Karpas-422 (cell line): Measurements from ENCODE around the gene SLC26A8. TPM values are rescaled to one million over a fixed set of nuclear protein-coding genes. Genes with fewer than 3 reads are reported as not detected.
"Not testable (repeated sequence)": the region's sequence is repeated elsewhere in the genome, so short reads cannot be mapped to it uniquely, and the experiment has no call there.

Source experiments
- DNase-seq: peaks from one replicate; pipeline ENCODE4 v3.0.0-alpha.2; 2015
- H2AFZ ChIP-seq: fragments of 200-600 bp; sonication (generic); 2 replicates; pipeline ENCODE4 v1.6.1; 2014; ENCODE audit warnings: antibody characterized with exemption, low read length, mixed read lengths
- H3K27ac ChIP-seq: fragments of 200-600 bp; sonication (generic); 2 replicates; pipeline ENCODE4 v1.5.1; 2014; ENCODE audit warnings: mild to moderate bottlenecking, low read length, moderate library complexity
- H3K27me3 ChIP-seq: fragments of 200-600 bp; sonication (generic); 2 replicates; pipeline ENCODE4 v1.6.1; 2014; ENCODE audit warnings: low read length, mixed read lengths
- H3K36me3 ChIP-seq: fragments of 200-600 bp; sonication (generic); 2 replicates; pipeline ENCODE4 v1.6.1; 2014; ENCODE audit warnings: low read length, mixed read lengths; ENCODE audit not compliant: insufficient read depth
- H3K4me1 ChIP-seq: fragments of 200-600 bp; sonication (generic); 2 replicates; pipeline ENCODE4 v1.6.1; 2014; ENCODE audit warnings: mild to moderate bottlenecking, low read length, mixed read lengths
- H3K4me2 ChIP-seq: fragments of 200-600 bp; sonication (generic); 2 replicates; pipeline ENCODE4 v1.6.1; 2014; ENCODE audit warnings: low read length, low read depth, mild to moderate bottlenecking; ENCODE audit not compliant: poor library complexity, severe bottlenecking
- H3K4me3 ChIP-seq: fragments of 200-600 bp; sonication (generic); 2 replicates; pipeline ENCODE4 v1.5.1; 2014; ENCODE audit warnings: mild to moderate bottlenecking, antibody characterized with exemption, low read length, mixed read lengths
- H3K79me2 ChIP-seq: fragments of 200-600 bp; sonication (generic); 2 replicates; pipeline ENCODE4 v1.6.1; 2014; ENCODE audit warnings: mild to moderate bottlenecking, low read length, mixed read lengths
- H3K9ac ChIP-seq: fragments of 200-600 bp; sonication (generic); 2 replicates; pipeline ENCODE4 v1.6.0; 2014; ENCODE audit warnings: low read length
- H3K9me2 ChIP-seq: fragments of 200-600 bp; sonication (generic), shearing (Covaris generic); replicated peaks from 2 replicates; pipeline ENCODE4 v1.6.0; 2014; ENCODE audit warnings: mild to moderate bottlenecking, low read length, moderate library complexity; ENCODE audit not compliant: insufficient read depth
- H3K9me3 ChIP-seq: fragments of 300-700, 200-600 bp; sonication (generic); 2 replicates; pipeline ENCODE4 v1.6.1; 2014; ENCODE audit warnings: low read length, mixed read lengths
- H4K20me1 ChIP-seq: fragments of 200-600 bp; sonication (generic); 2 replicates; pipeline ENCODE4 v1.6.1; 2014; ENCODE audit warnings: mild to moderate bottlenecking, antibody characterized with exemption, low read length, low read depth; ENCODE audit not compliant: insufficient read depth
- total RNA-seq: library from RNA; depleted of rRNA; stranded (reverse); fragments of >200 nt; shearing (Covaris generic); gene quantifications from 2 replicates; pipeline ENCODE4 v1.2.3, GENCODE V29; 2014; ENCODE audit warnings: low replicate concordance

Gene SLC26A8
- total RNA-seq, 1 experiment from 2014 or later: not detected

GRCh38 chr6:35920793-35921732 is 103.4 kb downstream of the SLC26A8 start, which contains the start of gene SRPK1:
Gene SRPK1, minus strand, starts transcription at chr6:35921098. Its CDS starts 42 bp downstream, at chr6:35921056.
- Histone ChIP-seq H3K9me2 (no peaks in the 10 kb centered on the region), H3K36me3 (peaks cover 31% of the 10 kb centered on the region), H3K9me3 (no peaks in the 10 kb centered on the region), H3K4me2 (peak within 1 kb of the TSS; percentile 99), H4K20me1 (peaks cover 9% of the 10 kb centered on the region; the same call in 1 of the 2 replicates), H3K9ac (peak within 1 kb of the TSS; percentile 95), H3K27ac (peak within 1 kb of the TSS; percentile 39; the same call in 1 of the 2 replicates), H3K4me1 (peaks cover 29% of the 10 kb centered on the region), H3K79me2 (peaks cover 50% of the 10 kb centered on the region), H2AFZ (peak within 1 kb of the TSS; percentile 98), H3K4me3 (peak within 1 kb of the TSS; percentile 89), H3K27me3 (no peaks in the 10 kb centered on the region)
- peak; percentile 96 for DNase-seq

- peaks cover 35% of the 10 kb centered on the region for H3K36me3 ChIP-seq
- H3K9ac ChIP-seq: peak overlapping the region; percentile 95
- peaks cover 55% of the 10 kb centered on the region for H3K79me2 ChIP-seq
- DNase-seq: peak; percentile 68
- H3K9me3 ChIP-seq: no peaks in the 10 kb centered on the region
- H2AFZ ChIP-seq: no peak overlapping the region
- no peaks in the 10 kb centered on the region for H3K9me2 ChIP-seq
- no peaks in the 10 kb centered on the region for H3K27me3 ChIP-seq
- peak overlapping the region; percentile 89 for H3K4me3 ChIP-seq
- H3K27ac ChIP-seq: peak overlapping the region; percentile 39; the same call in 1 of the 2 replicates
- peak overlapping the region; percentile 77 for H3K4me2 ChIP-seq
- H3K4me1 ChIP-seq: peaks cover 29% of the 10 kb centered on the region
- H4K20me1 ChIP-seq: peaks cover 9% of the 10 kb centered on the region; the same call in 1 of the 2 replicates
These were observed 104.4 kb downstream of the SLC26A8 start for GRCh38 chr6:35919827-35920751.

- Histone ChIP-seq H3K27me3 (no peaks in the 10 kb centered on the region), H3K4me1 (peaks cover 29% of the 10 kb centered on the region), H3K79me2 (peaks cover 64% of the 10 kb centered on the region), H2AFZ (no peak overlapping the region), H4K20me1 (peaks cover 9% of the 10 kb centered on the region; the same call in 1 of the 2 replicates), H3K9me2 (no peaks in the 10 kb centered on the region), H3K36me3 (peaks cover 44% of the 10 kb centered on the region), H3K9me3 (no peaks in the 10 kb centered on the region), H3K27ac (peak overlapping the region; percentile 39; the same call in 1 of the 2 replicates), H3K9ac (peak overlapping the region; percentile 95), H3K4me3 (peak overlapping the region; percentile 89), H3K4me2 (peak overlapping the region; percentile 77)
- peak; percentile 69 for DNase-seq
These were observed 105.2 kb downstream of the SLC26A8 start for GRCh38 chr6:35919085-35919826.

- H3K4me3 ChIP-seq, H3K27ac ChIP-seq, DNase-seq, H4K20me1 ChIP-seq, H3K9me2 ChIP-seq, H2AFZ ChIP-seq, H3K9me3 ChIP-seq, H3K27me3 ChIP-seq, H3K9ac ChIP-seq: not testable (repeated sequence)
- H3K79me2 ChIP-seq: peaks cover 86% of the 10 kb centered on the region
- peaks cover 27% of the 10 kb centered on the region for H3K4me1 ChIP-seq
- H3K4me2 ChIP-seq: peak overlapping the region; percentile 77
- H3K36me3 ChIP-seq: peaks cover 63% of the 10 kb centered on the region
These were observed 107.5 kb downstream of the SLC26A8 start for GRCh38 chr6:35916893-35917292.

GRCh38 chr6:35916056-35916455 is 108.4 kb downstream of the SLC26A8 start:
- Histone ChIP-seq H3K4me2 (no peak overlapping the region), H3K79me2 (peaks cover 89% of the 10 kb centered on the region), H3K9me3 (0 out of 2 replicates have a peak, but pooled peaks cover 1% of the 10 kb centered on the region), H3K36me3 (peaks cover 70% of the 10 kb centered on the region), H4K20me1 (peaks cover 9% of the 10 kb centered on the region; the same call in 1 of the 2 replicates), H3K27me3 (no peaks in the 10 kb centered on the region), H3K4me1 (peaks cover 19% of the 10 kb centered on the region), H2AFZ (no peak overlapping the region), H3K9ac (no peak overlapping the region), H3K9me2 (no peaks in the 10 kb centered on the region), H3K4me3 (no peak overlapping the region), H3K27ac (no peak overlapping the region)
- no peak for DNase-seq

- Histone ChIP-seq H3K36me3 (peaks cover 85% of the 10 kb centered on the region), H3K4me3 (no peak overlapping the region), H3K27me3 (no peaks in the 10 kb centered on the region), H3K9ac (no peak overlapping the region), H4K20me1 (peaks cover 9% of the 10 kb centered on the region; the same call in 1 of the 2 replicates), H3K4me2 (no peak overlapping the region), H2AFZ (no peak overlapping the region), H3K4me1 (peaks cover 19% of the 10 kb centered on the region), H3K79me2 (peaks cover 95% of the 10 kb centered on the region), H3K27ac (no peak overlapping the region), H3K9me2 (no peaks in the 10 kb centered on the region), H3K9me3 (peaks cover 10% of the 10 kb centered on the region)
- DNase-seq: no peak
These were observed 109.9 kb downstream of the SLC26A8 start for GRCh38 chr6:35914536-35914935.

GRCh38 chr6:35911871-35912653 is 112.4 kb downstream of the SLC26A8 start:
- Histone ChIP-seq H3K4me2 (no peak overlapping the region), H4K20me1 (no peaks in the 10 kb centered on the region), H3K79me2 (peaks cover 95% of the 10 kb centered on the region), H3K9me2 (no peaks in the 10 kb centered on the region), H3K9me3 (peaks cover 14% of the 10 kb centered on the region), H3K27ac (no peak overlapping the region), H3K27me3 (no peaks in the 10 kb centered on the region), H3K36me3 (peaks cover 83% of the 10 kb centered on the region), H3K4me3 (no peak overlapping the region), H3K4me1 (no peaks in the 10 kb centered on the region), H3K9ac (no peak overlapping the region), H2AFZ (no peak overlapping the region)
- DNase-seq: no peak
